Gastrocnemius medialis (tissue), 4 donors: ENCODE measurements around the gene MTG2. TPM values are rescaled to one million over a fixed set of nuclear protein-coding genes. Genes with fewer than 3 reads are reported as not detected.

Experiments used
- ATAC-seq, 2 donors: fragments of 150-250 bp; one replicate each; pipeline ENCODE4 v1.9.1; 2016
- DNase-seq, 2 donors: peaks; one replicate each; pipeline ENCODE4 v3.0.0-alpha.2; 2019
- H3K27ac ChIP-seq, 4 donors: fragments of 200-600 bp; sonication (generic); 1 replicate in 1 of 4; 2 replicates in 3 of 4; pipeline ENCODE4 v1.5.1; 2016 to 2018; ENCODE audit warnings: mild to moderate bottlenecking in 2 of 4, moderate library complexity in 1 of 4
- H3K27me3 ChIP-seq, 3 donors: fragments of 200-600 bp; sonication (generic) in 2 of 3; 1 replicate in 1 of 3; 2 replicates in 2 of 3; pipeline versions ENCODE4 v1.5.1 to v1.6.0; 2016 to 2019; ENCODE audit warnings: mild to moderate bottlenecking in 1 of 3, moderate library complexity in 1 of 3
- H3K36me3 ChIP-seq, 2 donors: fragments of 200-600 bp; sonication (generic) in 1 of 2; one replicate each; pipeline ENCODE4 v1.5.1; 2017 to 2018
- H3K4me1 ChIP-seq, 2 donors: fragments of 200-600 bp; sonication (generic) in 1 of 2; one replicate each; pipeline ENCODE4 v1.5.1; 2016 to 2017; ENCODE audit warnings: mild to moderate bottlenecking in 2 of 2
- H3K4me3 ChIP-seq, 4 donors: fragments of 200-600 bp; sonication (generic) in 3 of 4; 1 replicate in 1 of 4; 2 replicates in 3 of 4; pipeline ENCODE4 v1.5.1; 2016 to 2019; ENCODE audit warnings: mild to moderate bottlenecking in 2 of 4
- H3K9me3 ChIP-seq, 3 donors: fragments of 200-600 bp; sonication (generic) in 2 of 3; 1 replicate in 1 of 3; 2 replicates in 2 of 3; pipeline ENCODE4 v1.5.1; 2016 to 2019
- POLR2A ChIP-seq, 2 donors: fragments of 450-650 bp; IDR thresholded peaks; one replicate each; pipeline ENCODE4 v1.6.1; 2017; ENCODE audit warnings: antibody characterized with exemption in 2 of 2, mild to moderate bottlenecking in 2 of 2, moderate library complexity in 2 of 2
- in situ Hi-C, 4 donors: fragments of 200-750 bp; cut with MboI; loops; one replicate each; pipeline versions ENCODE4 v1.15.0 to v1.8.0; 2017; ENCODE audit warnings: low sequenced_read_pairs in 4 of 4
- intact Hi-C: fragments of 100-400 bp; cut with DNase I; formaldehyde crosslinking; loops from one replicate; pipeline ENCODE4 v1.15.1; 2023; ENCODE audit warnings: low total_unique reads
- total RNA-seq, 4 donors: library from RNA; depleted of rRNA; stranded (reverse); fragments of >200 nt; gene quantifications; one replicate each; pipeline versions ENCODE4 v1.1.0 to v1.2.3, GENCODE V29; 2016
- TF ChIP-seq, protein P1 (sequence below), 5 experiments: fragments of 450-650 bp in 3 of 5; fragments of 200-600 bp in 2 of 5; sonication (generic) in 2 of 5; IDR thresholded peaks in 4 of 5; conservative IDR thresholded peaks in 1 of 5; 1 replicate in 4 of 5; 2 replicates in 1 of 5; pipeline ENCODE4 v1.5.1; 2016 to 2019; ENCODE audit warnings: antibody characterized with exemption in 5 of 5, mild to moderate bottlenecking in 3 of 5, moderate library complexity in 3 of 5

The MTG2 gene
- total RNA-seq, 4 donors from 2014 or later, result 21.0 to 50.8 (median 29.3) TPM

- peaks cover 53 to 59% (median 59%) of the 10 kb centered on the region in 3 donors for H3K27me3 ChIP-seq
- in situ Hi-C loops, result no loop called here
Observed at GRCh38 chr20:62215020-62215990, 32.5 kb downstream of the MTG2 start.

GRCh38 chr20:62215991-62216635 lies 33.3 kb downstream of the MTG2 start:
- DNase-seq (no peak), ATAC-seq (no peak)
- peaks cover 60 to 64% (median 63%) of the 10 kb centered on the region in 3 donors for H3K27me3 ChIP-seq

More at GRCh38 chr20:62215020-62215990, 32.5 kb downstream of the MTG2 start:
- Histone ChIP-seq H3K36me3 (no peaks in the 10 kb centered on the region), H3K4me3 (no peak overlapping the region), H3K9me3 (no peaks in the 10 kb centered on the region), H3K27ac (no peak overlapping the region), H3K4me1 (peaks cover 4 to 14% of the 10 kb centered on the region in 2 donors)
- TF ChIP-seq, protein P1, sequence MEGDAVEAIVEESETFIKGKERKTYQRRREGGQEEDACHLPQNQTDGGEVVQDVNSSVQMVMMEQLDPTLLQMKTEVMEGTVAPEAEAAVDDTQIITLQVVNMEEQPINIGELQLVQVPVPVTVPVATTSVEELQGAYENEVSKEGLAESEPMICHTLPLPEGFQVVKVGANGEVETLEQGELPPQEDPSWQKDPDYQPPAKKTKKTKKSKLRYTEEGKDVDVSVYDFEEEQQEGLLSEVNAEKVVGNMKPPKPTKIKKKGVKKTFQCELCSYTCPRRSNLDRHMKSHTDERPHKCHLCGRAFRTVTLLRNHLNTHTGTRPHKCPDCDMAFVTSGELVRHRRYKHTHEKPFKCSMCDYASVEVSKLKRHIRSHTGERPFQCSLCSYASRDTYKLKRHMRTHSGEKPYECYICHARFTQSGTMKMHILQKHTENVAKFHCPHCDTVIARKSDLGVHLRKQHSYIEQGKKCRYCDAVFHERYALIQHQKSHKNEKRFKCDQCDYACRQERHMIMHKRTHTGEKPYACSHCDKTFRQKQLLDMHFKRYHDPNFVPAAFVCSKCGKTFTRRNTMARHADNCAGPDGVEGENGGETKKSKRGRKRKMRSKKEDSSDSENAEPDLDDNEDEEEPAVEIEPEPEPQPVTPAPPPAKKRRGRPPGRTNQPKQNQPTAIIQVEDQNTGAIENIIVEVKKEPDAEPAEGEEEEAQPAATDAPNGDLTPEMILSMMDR (IDR thresholded peaks at IDR 0.05 in 4 of 5, conservative IDR thresholded peaks at IDR 0.05 in 1 of 5), result no peak
- TF ChIP-seq POLR2A (IDR thresholded peaks at IDR 0.05), result no peak
- no peak for ATAC-seq
- intact Hi-C loops, result no loop called here
- no peak for DNase-seq

GRCh38 chr20:62216636-62217566 lies 34.1 kb downstream of the MTG2 start:
- Histone ChIP-seq H3K36me3 (no peaks in the 10 kb centered on the region), H3K4me1 (peaks cover 4 to 18% of the 10 kb centered on the region in 2 donors), H3K9me3 (no peaks in the 10 kb centered on the region), H3K27me3 (peaks cover 64 to 66% (median 65%) of the 10 kb centered on the region in 3 donors), H3K4me3 (no peak overlapping the region), H3K27ac (no peak overlapping the region)
- in situ Hi-C loops (no loop called here), intact Hi-C loops (no loop called here)
- DNase-seq, result no peak
- no peak for ATAC-seq
- TF ChIP-seq, protein P1 (IDR thresholded peaks at IDR 0.05 in 4 of 5, conservative IDR thresholded peaks at IDR 0.05 in 1 of 5), result no peak
- TF ChIP-seq POLR2A (IDR thresholded peaks at IDR 0.05), result no peak

More at GRCh38 chr20:62215991-62216635, 33.3 kb downstream of the MTG2 start:
- no peak for TF ChIP-seq POLR2A (IDR thresholded peaks at IDR 0.05)
- TF ChIP-seq, protein P1 (IDR thresholded peaks at IDR 0.05 in 4 of 5, conservative IDR thresholded peaks at IDR 0.05 in 1 of 5), result no peak
- H3K9me3 ChIP-seq, result no peaks in the 10 kb centered on the region
- H3K36me3 ChIP-seq, result no peaks in the 10 kb centered on the region
- in situ Hi-C loops (no loop called here), intact Hi-C loops (no loop called here)
- H3K27ac ChIP-seq, result no peak overlapping the region
- H3K4me1 ChIP-seq, result peaks cover 4 to 18% of the 10 kb centered on the region in 2 donors
- no peak overlapping the region for H3K4me3 ChIP-seq
